ENCODE measurements around the gene GDPD5.

GRCh38 chr11:75454987-75455386 lies 70.8 kb downstream of the GDPD5 start:
- TF ChIP-seq GATA2 (IDR thresholded peaks at IDR 0.05; ENCODE audit: low read depth, low read length) = no peak
- TF ChIP-seq GATA3 (IDR thresholded peaks at IDR 0.05; ENCODE audit: low read depth, low read length) = no peak

Measured in SH-SY5Y (cell line).